AG04450 (cell line): ENCODE data around the gene CFAP107. TPM values are rescaled to one million over a fixed set of nuclear protein-coding genes. Genes with fewer than 3 reads are reported as not detected.

Experiments used
- CTCF ChIA-PET: fragments of 300-600, 350-600 bp; formaldehyde crosslinking; extraction: SDS; loops from one replicate; lab custom pipeline; 2022; ENCODE audit warnings: antibody characterized with exemption, inconsistent platforms; lab: Charles Lee
- POLR2A ChIA-PET: fragments of 350-600 bp; formaldehyde crosslinking; extraction: SDS; loops from one replicate; lab custom pipeline; 2021; ENCODE audit warnings: antibody characterized with exemption, inconsistent platforms; lab: Yijun Ruan, JAX
- DNase-seq: peaks from one replicate; pipeline ENCODE4 v3.0.0-alpha.2; 2011; ENCODE audit warnings: low read depth, low spot score
- H3K27ac ChIP-seq: one replicate; pipeline ENCODE4 v1.5.1; 2012; ENCODE audit warnings: low read depth, low read length, control low read depth
- H3K27me3 ChIP-seq: one replicate; pipeline ENCODE4 v1.6.0; 2012; ENCODE audit warnings: low read length; ENCODE audit not compliant: control insufficient read depth, insufficient read depth
- H3K4me3 ChIP-seq: 2 replicates; pipeline ENCODE4 v1.5.1; 2011; ENCODE audit warnings: mild to moderate bottlenecking, low read depth, low read length, control low read depth
- H3K9me3 ChIP-seq: 2 replicates; pipeline ENCODE4 v1.5.1; 2012; ENCODE audit warnings: low read length; ENCODE audit not compliant: control insufficient read depth, insufficient read depth
- CTCF ChIP-seq: IDR thresholded peaks from 2 replicates; pipeline ENCODE4 v1.5.1; 2011; ENCODE audit warnings: low read depth, low read length, control low read depth, inconsistent platforms
- polyA plus RNA-seq: library from polyadenylated mRNA; depleted of rRNA; stranded (reverse); fragments of >200 nt; gene quantifications from 2 replicates; pipeline ENCODE4 v1.2.3, GENCODE V29; 2011

Gene CFAP107
- polyA plus RNA-seq, 1 experiment: not detected

- no peaks in the 10 kb centered on the region for H3K9me3 ChIP-seq
- no peaks in the 10 kb centered on the region for H3K27me3 ChIP-seq
- ChIA-PET CTCF (no interaction called here), POLR2A (no interaction called here)
- H3K27ac ChIP-seq: no peak overlapping the region
- H3K4me3 ChIP-seq: no peak overlapping the region
- no peak for DNase-seq
- TF ChIP-seq CTCF: no peak
Observed at GRCh38 chr1:12708396-12709090, 37.5 kb upstream of the CFAP107 start.

- ChIA-PET CTCF (no interaction called here), POLR2A (no interaction called here)
- no peak for TF ChIP-seq CTCF
- Histone ChIP-seq H3K27me3 (no peaks in the 10 kb centered on the region), H3K9me3 (no peaks in the 10 kb centered on the region), H3K4me3 (no peak overlapping the region), H3K27ac (no peak overlapping the region)
- DNase-seq: no peak
Observed at GRCh38 chr1:12709091-12709491, 36.9 kb upstream of the CFAP107 start.

- H3K27me3 ChIP-seq: no peaks in the 10 kb centered on the region
- ChIA-PET POLR2A (no interaction called here), CTCF (no interaction called here)
- no peak for TF ChIP-seq CTCF
- no peak overlapping the region for H3K27ac ChIP-seq
- no peak for DNase-seq
- no peaks in the 10 kb centered on the region for H3K9me3 ChIP-seq
- no peak overlapping the region for H3K4me3 ChIP-seq
Observed at GRCh38 chr1:12709696-12710095, 36.3 kb upstream of the CFAP107 start.

GRCh38 chr1:12711536-12711935, 34.5 kb upstream of the CFAP107 start:
- ChIA-PET CTCF (no interaction called here), POLR2A (no interaction called here)
- Histone ChIP-seq H3K27me3 (no peaks in the 10 kb centered on the region), H3K27ac (no peak overlapping the region), H3K4me3 (no peak overlapping the region), H3K9me3 (no peaks in the 10 kb centered on the region)
- DNase-seq: no peak
- no peak for TF ChIP-seq CTCF

- H3K4me3 ChIP-seq: no peak overlapping the region
- ChIA-PET CTCF (no interaction called here), POLR2A (no interaction called here)
- no peaks in the 10 kb centered on the region for H3K9me3 ChIP-seq
- no peak overlapping the region for H3K27ac ChIP-seq
- H3K27me3 ChIP-seq: no peaks in the 10 kb centered on the region
- DNase-seq: no peak
- TF ChIP-seq CTCF: no peak
Observed at GRCh38 chr1:12712076-12712475, 33.9 kb upstream of the CFAP107 start.
